Measurements from ENCODE around the gene CELF2. TPM values are rescaled to one million over a fixed set of nuclear protein-coding genes. Genes with fewer than 3 reads are reported as not detected.

CELF2 gene
- total RNA-seq, 1 experiment from 2014 or later = 28.7 TPM

- H3K4me1 ChIP-seq (ENCODE audit: insufficient read depth, low read length) = no peaks in the 10 kb centered on the region
- H3K4me1 Mint-ChIP-seq = peaks cover 27 to 29% of the 10 kb centered on the region in 2 experiments
- no peaks in the 10 kb centered on the region for H3K79me1 ChIP-seq (ENCODE audit: insufficient read depth, low read depth, low read length, poor library complexity, severe bottlenecking)
- H3K4ac ChIP-seq (ENCODE audit: low read depth, low read length) = no peak overlapping the region
- H3K18ac ChIP-seq (ENCODE audit: insufficient read length, low read depth, low read length) = no peak overlapping the region
- DNase-seq = no peak
- no peak overlapping the region for H3K27ac ChIP-seq (ENCODE audit: insufficient read length, low read depth, low read length)
- H3K27me3 Mint-ChIP-seq (ENCODE audit: low read depth) = no peaks in the 10 kb centered on the region
- no peaks in the 10 kb centered on the region for H3K9me3 Mint-ChIP-seq
- H3K9ac ChIP-seq (ENCODE audit: extremely low read depth, insufficient read length, low read length) = no peak overlapping the region
- H2BK5ac ChIP-seq (ENCODE audit: insufficient read length, low read length) = no peak overlapping the region
- H2BK120ac ChIP-seq (ENCODE audit: low read depth, low read length, poor library complexity, severe bottlenecking) = no peak overlapping the region
- no peak overlapping the region for H3K23ac ChIP-seq (ENCODE audit: insufficient read length, low read depth, low read length)
- peaks cover 2% of the 10 kb centered on the region; the same call in 1 of the 2 replicates for H3K79me2 ChIP-seq (ENCODE audit: insufficient read depth, low read length)
- no peaks in the 10 kb centered on the region for H3K27me3 ChIP-seq (ENCODE audit: insufficient read depth, low read length)
- no peak overlapping the region for H2AFZ ChIP-seq (ENCODE audit: low read length)
- no peak overlapping the region for H2AK5ac ChIP-seq (ENCODE audit: insufficient read length, low read length)
- no peak overlapping the region for H2BK20ac ChIP-seq (ENCODE audit: low read depth, low read length, poor library complexity, severe bottlenecking)
- no peak overlapping the region for H3K56ac ChIP-seq (ENCODE audit: insufficient read length, low read depth, low read length)
- no peaks in the 10 kb centered on the region; a peak in 1 of 7 replicates for H3K36me3 Mint-ChIP-seq (ENCODE audit: insufficient read depth in 1 of 3, low read depth in 3 of 3)
- H3K4me2 ChIP-seq (ENCODE audit: insufficient read depth, insufficient read length, low read length) = no peak overlapping the region
- no peak overlapping the region for H3K4me3 Mint-ChIP-seq
- H4K5ac ChIP-seq (ENCODE audit: insufficient read length, low read depth, low read length) = no peak overlapping the region
- no peaks in the 10 kb centered on the region for H3K23me2 ChIP-seq (ENCODE audit: insufficient read length, low read depth, low read length, poor library complexity, severe bottlenecking)
- no peak overlapping the region for H3T11ph ChIP-seq (ENCODE audit: low read length)
- H4K8ac ChIP-seq (replicated peaks; ENCODE audit: insufficient read length, low read depth, low read length) = no peak overlapping the region
- H4K91ac ChIP-seq (ENCODE audit: insufficient read length, low read depth, low read length) = no peak overlapping the region
- TF ChIP-seq CTCF (conservative IDR thresholded peaks at IDR 0.05) = no peak
- H2BK15ac ChIP-seq (ENCODE audit: low read depth, low read length) = no peak overlapping the region
- H3K9me3 ChIP-seq (ENCODE audit: control insufficient read depth, low read depth, low read length) = no peaks in the 10 kb centered on the region
- H3K14ac ChIP-seq (ENCODE audit: insufficient read depth, low read length) = no peak overlapping the region
- no peak overlapping the region for H3K27ac Mint-ChIP-seq
- no peaks in the 10 kb centered on the region for H4K20me1 ChIP-seq (ENCODE audit: control insufficient read depth, insufficient read depth, insufficient read length)
- no CpG with 5 or more reads among the region's 4 CpGs for WGBS (ENCODE audit: extremely low coverage, insufficient read length, low lambda C conversion rate)
- no peak overlapping the region for H2BK12ac ChIP-seq (ENCODE audit: insufficient read length, low read depth, low read length)
These were observed 24.7 kb downstream of the CELF2 start for GRCh38 chr10:11042357-11042756.
